GM21390 (cell line): ENCODE results near the gene KIAA1549.

Source experiments
- ATAC-seq: cut with Tn5 transposase; IDR thresholded peaks from one replicate; pipeline ENCODE4 v1.9.1; 2021; ENCODE audit not compliant: unreplicated experiment

KIAA1549 gene

DNA sequence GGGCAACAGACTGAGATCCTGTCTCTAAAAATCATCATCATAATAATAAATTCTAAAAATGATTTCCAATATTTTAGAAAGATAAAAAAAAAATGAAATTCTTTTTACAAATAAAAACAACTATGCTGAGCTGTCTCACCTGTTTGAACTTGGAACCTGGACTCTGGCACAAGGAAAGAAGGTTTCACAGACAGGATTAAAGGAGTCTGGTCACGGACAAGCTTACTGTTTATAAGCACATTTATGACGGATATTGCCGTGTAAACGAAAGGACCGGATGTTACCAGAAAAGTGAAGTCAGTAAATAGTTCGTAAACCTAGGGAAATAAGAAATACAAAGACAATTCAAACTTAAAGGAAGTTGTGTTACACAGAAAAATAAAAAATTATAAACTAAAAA is 70.2 kb downstream of the KIAA1549 start:
- ATAC-seq = no peak

DNA sequence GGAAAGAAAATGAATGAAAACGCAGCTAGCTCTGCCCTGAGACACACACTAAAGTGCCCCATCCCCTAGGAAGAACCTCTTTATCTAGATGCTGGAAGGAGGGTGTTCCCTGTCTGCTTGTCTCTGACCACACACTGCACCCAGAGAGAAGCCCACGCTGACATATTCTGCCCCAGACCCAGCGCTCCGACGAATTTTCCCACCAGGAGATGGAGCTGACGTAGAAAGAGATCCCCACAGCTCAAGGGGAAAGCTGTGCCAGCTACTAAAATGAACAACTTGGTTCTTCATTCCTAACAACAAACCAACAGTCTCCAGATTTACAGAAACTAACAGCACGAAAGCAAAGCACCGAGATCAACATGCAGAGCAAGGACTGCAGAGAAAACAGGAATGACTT is 73.3 kb downstream of the KIAA1549 start:
- no peak for ATAC-seq

DNA sequence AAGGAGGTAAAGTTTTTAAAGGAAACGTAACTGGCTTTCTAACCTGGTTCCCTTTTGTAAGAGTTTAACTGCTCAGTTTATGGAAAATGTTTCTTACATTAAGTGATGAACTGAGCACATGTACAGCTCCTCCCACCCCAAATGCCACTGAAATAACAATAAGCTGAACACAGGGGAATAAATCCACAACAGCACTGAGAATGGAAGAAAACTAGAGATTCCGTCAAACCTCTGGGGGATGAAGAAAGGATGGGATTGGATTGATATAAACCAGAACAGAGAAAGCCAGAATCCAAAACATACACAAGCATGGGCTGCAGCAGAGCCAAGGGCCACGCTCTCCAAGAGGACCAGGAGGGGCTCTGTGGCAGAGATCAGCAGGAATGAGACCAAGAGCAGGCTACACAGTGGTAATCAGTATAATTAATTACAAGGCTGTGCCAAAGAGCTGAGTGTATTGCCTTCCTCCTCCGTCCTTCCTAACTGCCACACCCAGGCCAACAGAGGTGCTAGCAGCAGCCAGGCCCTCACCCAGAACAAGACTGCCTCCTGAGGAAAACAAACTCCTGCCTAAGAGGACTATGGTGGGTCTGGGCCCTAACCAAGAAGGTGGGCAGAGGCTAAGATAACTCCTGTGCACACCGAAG is 73.9 kb downstream of the KIAA1549 start:
- ATAC-seq = no peak

DNA sequence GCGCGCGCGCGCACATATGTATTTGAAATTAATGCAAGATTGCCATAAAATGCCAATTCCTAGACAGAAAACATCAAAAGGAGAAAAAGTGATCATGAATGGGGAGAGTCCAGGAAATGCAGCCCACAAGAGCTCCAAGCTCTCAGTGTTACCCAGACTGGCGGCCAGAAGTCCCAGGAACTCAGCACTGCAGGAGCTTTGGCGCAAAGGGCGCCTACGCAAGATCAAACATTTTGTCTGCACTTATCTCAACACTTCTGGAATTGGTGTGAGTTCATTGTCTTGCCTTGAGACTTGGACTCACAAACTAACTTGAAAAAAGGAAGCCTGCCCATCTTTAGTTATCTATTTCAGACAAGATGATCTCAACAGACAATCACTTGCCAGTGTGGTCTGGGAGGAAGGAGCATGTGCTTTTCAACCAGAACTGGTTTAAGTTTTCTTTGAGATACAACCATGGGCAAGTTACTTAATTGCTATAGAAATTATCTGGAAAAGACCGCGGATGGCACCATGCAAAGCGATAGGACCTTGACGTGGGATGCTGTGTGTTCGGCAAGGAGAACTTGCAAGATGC is 77.2 kb downstream of the KIAA1549 start:
- no peak for ATAC-seq

DNA sequence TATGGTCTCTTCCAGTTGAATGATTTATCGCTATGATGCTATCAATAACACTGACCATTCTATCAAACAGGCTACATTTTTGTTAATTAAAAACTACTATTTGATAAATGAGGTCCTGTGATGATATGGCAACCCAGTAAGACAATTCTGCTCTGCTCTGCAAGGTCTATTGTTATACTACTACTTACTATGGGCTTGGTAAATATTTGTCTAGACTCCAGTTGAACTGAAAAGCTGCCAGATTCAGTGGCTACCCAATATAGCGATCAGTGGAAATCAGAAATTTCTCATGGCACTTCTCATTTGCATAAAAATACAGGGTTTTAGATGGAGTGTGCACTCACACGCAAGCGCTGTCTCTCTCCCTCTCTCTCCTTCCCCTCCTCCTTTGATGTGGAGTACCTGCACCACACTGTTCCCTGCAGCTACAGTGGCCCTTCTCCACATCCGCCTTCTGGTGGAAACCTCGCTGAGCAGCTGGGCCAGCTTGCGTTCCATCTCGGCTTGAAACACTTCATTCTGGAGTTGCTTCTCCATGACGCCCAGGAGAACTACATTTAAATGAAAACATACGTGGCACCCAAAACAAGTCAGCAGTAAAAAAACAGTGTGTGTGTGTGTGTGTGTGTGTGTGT is 77.9 kb downstream of the KIAA1549 start:
- ATAC-seq = no peak

DNA sequence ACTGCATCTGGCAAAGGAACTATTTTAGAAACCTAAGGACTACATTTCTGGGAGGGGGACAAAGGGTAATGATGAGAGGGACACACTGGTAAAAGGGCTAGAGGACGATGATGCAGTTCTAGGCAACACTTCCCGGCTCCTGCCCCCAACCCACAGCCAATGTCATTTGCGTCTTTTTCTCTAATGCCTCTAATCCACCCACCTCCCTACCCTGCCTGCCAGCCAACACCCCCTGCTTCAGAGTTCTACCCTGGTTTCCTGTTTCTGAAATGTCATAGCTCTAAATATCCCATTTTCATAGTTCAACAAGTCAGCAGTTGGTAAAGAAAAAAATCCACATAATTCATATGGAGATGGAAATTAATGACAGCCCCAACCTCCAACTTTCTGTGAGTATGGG is 79.0 kb downstream of the KIAA1549 start:
- ATAC-seq = no peak

DNA sequence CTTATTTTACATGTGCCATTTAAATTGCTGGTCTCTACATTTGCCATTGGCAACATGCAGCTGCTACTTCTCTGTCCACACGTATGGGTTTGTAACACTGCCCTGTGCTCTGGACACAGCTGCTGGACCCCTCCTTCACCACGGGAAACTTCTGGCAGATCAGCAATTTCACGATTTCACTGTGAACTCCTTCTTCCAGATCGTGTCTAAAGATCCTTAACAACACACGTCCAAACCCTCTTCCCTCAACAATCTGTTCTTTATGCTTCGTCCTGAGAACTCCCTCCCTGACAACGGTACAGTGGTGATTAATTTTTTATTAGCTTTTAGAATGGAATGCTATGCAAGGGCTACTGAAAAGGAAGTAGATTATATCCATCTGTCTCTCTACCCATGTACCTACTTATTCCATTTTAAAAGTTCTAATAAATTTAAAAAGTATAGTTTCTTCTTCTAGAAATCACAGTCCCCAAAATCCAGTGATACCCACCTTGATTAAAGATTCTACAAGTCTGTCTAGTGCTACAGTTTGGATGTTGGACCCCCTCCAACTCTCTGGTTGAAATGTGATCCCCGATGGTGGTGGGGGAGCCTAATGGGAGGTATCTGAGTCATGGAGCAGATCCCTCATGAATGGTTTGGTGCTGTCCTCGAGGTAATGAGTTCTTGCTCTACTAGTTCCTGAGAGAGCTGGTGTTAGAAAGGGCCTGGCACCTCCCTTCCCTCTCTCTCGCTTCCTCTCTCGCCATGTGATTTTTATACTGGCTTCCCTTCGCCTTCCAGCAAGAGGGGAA is 81.0 kb downstream of the KIAA1549 start:
- no peak for ATAC-seq

DNA sequence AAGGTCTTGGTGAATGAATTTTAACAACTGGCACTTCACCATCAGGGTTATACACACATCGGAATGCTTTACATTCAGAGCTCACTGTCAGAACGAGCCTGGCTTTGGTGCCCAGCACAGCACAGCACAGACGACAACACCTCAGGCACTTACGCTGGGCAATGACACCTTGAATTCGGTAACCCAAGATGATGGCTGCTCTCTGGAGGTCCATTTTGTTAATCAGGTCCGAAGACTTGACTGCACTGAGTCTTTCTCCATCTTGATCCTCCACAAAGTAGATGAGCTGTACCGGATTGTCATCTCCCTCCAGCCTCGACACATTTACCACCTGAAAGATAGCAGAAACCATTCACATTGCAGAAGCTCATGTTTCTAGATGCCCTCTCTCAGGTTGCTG is 82.4 kb downstream of the KIAA1549 start:
- no peak for ATAC-seq

DNA sequence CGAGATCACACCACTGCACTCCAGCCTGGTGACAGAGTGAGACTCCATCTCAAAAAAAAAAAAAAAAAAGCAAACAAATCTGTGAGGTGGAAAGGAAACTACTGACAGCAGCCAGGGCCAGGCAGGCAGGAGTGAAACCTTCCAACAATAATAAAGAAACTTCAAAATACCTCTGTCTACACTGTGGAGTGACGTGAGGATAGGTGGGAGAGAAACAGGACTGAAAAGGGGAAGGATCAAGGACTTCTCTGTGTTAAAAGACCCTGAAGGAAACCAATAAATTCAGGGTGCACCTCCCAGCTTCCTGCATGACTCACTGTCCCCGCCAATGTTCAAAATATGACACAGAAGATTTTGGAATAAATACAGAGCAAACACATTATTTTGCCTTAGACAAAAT is 82.9 kb downstream of the KIAA1549 start:
- ATAC-seq = peak; percentile 65

DNA sequence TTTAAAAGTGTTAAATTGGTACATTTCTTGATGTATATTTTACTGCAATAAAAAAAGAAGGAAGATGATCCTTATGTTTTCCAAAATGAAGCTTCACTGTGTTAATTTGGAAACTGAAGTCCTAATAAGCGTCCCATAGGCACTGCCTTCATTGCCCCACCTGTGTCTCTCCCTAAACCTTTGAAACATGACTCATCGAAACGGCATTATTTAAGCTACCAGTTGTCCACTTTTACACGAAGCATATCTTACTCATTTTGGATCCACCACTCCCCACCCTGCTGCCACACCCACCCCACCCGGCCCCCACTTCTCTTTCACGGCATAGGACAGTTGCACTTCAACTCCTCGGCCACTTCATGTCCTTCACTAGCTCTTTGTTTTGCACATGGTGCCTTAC is 85.5 kb downstream of the KIAA1549 start:
- ATAC-seq = no peak

DNA sequence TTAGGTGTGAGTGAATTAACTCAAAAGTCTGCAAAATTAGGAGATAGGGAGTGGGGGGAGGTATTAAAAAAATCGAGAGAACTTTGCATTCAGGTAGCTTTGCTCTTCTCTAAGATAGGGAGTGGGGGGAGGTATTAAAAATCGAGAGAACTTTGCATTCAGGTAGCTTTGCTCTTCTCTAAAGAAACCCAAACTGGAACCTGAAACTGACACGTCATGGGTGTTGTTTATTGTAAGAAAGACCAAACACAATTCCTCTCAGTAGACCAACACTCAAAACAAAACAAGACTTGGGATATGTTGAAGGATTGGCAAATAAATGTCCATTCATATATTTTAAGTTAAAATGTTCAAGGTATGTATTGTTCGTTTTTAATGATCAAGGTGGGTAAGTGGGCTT is 87.9 kb downstream of the KIAA1549 start:
- no peak for ATAC-seq

DNA sequence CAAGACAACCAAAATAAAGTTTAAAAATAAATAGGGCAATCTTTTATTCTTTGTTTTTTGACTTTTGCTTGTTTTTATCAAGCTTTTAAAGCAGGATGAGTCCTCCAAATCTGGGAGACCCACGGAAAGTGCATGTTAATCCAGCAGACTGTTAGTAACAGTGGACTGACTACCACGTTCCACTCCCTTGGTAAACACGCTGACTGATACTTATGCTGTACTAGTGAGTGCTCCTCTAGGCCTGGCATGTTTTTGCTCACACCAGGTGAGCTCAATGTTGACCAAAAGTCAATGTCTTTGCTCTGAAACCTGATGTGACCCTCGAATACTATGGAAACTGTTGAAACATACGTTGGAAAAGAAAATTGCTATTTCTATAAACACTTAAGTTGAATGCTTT is 88.4 kb downstream of the KIAA1549 start:
- no peak for ATAC-seq

DNA sequence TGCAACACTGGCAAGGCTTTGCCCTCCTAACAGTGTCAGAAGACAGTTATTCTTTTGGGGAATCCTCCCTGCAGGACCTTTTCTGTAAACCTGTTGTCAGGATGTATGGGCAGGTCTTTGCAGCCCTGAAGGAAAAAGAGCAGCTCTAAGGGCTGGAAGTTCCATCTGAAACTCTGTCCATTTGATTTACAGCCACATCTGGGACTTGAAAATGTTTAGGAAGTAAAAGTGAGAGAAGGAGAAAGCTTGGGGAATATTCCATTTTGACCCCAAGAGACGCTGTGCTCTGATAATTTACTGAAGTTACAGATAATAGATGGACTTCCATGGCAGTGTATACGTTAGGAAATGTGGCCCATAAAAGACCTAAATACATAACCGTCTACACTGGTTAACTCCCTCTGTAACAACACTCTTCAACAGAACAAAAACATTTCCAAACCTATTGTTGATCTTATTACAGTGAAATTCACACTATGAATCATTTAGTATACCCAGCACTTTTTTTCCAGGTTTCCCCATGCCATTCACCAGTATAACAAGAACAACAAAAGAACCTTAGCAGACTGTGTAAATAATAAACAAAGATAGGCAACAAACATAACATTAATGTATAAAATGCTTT is 89.1 kb downstream of the KIAA1549 start:
- no peak for ATAC-seq

DNA sequence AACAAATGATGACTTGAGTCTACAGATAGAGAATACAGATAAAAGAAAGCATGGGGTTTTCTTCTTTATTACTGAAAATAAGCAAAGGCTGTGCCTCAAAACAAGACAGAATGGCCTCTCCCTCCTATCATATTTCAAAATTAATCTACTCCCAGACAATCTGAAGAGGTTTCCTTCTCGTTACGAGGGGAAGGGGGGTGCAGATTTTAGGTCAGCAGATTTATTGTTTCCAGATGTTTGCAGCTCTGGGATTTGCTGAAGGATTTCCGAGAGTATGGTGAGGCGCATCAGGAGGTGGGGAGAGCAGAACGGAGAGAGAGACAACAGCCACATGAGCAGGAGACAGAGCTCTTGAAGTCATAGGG is 89.8 kb downstream of the KIAA1549 start:
- ATAC-seq = no peak

DNA sequence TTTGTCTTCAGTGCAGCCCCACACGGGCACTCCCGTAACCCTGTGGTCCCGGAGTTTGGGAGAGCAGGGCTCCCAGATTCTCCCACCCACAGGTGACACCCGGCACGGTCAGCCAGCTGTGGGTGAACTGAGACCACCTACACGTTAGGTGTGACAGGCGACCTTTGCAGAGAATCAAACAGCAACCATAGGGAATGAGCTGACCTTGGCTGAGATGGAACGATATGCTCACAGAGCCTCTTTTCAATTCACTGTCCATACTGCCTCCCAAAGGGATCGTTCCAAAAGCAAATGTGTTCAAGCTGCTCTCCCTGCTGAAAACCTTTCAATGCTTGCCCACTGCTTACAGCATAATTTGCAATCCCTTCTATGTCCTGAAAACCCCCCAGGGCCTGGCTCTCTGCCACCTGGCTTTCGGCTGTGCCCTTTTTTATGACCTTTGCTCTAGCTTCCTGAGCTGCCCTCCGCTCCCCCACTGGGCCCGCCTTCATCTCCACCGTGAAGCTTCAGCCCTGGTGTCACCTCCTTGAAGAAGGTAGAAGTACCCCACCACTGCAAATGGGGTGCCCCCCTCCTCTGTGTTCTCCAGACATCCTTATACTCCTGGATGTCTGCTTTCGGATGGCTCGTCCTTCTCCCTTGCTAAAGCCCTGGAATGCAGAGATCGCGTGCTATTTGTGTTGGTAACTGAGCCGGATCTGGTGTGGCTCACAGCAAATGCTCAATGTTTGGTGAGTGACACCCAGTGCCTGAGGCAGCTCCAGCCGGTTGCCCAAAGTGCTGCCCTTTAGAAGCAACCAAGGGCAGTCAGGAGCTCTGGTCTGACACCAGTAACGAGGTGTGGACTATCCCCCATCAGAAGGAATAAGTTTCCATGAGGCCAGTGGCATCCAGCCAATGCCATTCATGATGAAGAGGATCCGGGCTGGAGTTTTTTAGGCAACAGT is 90.4 kb downstream of the KIAA1549 start:
- ATAC-seq = no peak

DNA sequence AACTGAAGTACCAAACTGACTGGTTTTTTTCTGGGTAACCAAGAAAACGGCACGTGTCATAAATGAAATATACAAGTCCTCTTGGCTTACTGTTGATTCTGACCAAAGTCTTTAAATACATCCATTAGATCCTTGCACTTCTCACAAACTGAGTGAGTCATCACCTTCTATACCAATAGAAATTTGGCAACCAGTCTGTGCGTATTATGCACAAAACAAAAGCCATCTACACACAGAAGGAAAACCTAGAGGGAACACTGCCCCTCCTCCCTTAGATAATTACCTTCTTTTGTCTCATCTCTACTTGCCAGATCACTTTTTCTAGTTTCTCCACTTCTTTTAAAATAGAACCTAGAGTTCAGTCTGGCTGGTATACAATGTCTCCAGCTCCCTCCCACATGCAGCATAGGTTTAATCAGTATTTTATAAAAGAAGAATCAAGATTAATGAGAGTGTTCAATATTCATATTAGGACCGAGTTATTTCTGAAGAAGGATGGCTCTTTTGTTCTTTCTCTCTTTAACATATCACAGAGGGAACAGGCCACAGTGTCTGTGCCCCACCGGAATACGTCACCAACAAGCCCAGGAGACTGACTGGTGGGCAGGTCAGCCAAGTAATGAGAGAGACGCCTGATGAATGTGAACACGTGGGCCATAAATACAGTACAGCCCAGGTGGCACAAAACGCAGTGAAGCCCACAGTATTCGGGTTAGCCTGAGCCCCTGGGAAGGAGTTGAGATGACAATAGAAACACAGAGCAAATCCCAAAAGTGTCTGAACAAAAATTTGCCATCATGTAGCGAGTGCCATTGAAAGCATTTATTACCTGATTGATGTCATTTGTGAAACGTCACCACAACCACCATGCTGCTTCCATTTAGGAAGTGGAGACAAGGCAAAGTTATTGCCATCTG is 91.3 kb downstream of the KIAA1549 start:
- no peak for ATAC-seq

DNA sequence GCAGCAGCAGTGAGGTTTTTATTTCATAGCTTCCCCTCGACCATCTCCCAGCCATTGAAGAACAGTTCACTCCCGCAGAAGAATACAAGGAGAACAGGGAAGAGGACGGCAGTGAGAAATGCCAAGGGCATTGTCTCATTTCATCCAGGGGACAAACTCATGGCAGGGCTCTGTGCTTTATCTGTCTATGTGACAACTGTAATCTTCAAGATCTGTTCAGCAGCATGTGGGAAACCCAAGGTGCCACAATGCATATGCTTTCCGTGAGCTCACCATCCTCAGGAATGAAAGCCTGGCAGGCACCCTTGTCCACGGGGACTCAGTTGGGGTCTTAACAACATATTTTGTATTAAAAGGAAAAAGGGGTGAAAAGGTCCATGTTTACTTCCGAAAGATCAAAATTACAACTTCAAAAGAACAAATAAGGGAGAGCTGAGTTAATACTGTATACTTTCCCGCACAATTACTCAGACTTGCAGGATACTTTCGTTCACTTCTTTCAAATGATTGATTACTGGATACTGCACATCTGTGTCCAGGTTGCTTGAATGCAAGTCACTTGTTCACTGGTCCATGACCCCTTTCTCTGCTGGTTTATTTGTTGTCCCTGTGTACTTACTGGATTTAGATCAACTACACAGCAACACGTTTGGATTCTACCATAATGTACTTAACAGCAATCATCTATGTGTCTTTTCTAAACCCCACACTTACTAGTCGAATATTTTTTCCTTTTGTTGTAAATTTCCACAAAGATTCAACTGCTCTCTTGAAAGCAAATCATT is 93.1 kb downstream of the KIAA1549 start:
- no peak for ATAC-seq

DNA sequence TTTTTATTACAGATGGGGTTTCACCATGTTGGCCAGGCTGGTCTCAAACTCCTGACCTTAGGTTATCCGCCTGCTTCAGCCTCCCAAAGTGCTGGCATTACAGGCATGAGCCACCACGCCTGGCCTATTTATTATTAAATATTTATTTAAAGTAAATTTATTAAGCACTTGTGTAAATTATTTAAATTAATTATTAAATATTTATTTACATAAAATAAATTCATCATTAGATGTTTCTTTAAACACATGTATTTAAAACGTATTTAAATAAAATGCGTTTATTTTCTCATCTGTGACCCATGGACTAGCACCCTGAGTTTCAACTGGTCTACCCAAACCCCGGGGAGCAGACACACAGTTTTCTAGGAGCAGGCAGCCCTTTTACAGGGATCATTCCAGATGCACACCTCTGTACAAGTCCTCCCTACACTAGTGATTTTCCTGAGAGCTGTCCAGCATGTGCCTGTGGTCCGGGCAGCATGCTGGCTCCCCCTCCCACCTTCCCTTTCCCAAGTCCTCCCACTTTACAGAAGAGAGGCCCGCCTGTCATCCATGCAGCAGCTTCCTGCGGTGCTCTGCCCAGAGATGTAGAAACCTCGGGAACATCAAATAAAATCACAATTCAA is 94.0 kb downstream of the KIAA1549 start:
- no peak for ATAC-seq
